SK-N-SH treated with all-trans-retinoic acid at 6 μM for 48 hours (cell line): ENCODE data around the gene GPANK1.

Experiments used
- BACH2 ChIP-seq: fragments of 250-450 bp; sonication (Bioruptor Pico); IDR thresholded peaks from 2 replicates; pipeline ENCODE4 v1.9.0; 2021; ENCODE audit warnings: mild to moderate bottlenecking, borderline replicate concordance
- CREB5 ChIP-seq: fragments of 250-450 bp; sonication (Bioruptor Pico); IDR thresholded peaks from 2 replicates; pipeline ENCODE4 v1.5.1; 2020; ENCODE audit warnings: low read depth, mild to moderate bottlenecking, moderate library complexity
- CSRNP3 ChIP-seq: fragments of 250-450 bp; sonication (Bioruptor Pico); IDR thresholded peaks from 2 replicates; pipeline ENCODE4 v1.5.1; 2021; ENCODE audit warnings: mild to moderate bottlenecking, moderate library complexity
- ESRRG ChIP-seq: fragments of 250-450 bp; sonication (Bioruptor Pico); IDR thresholded peaks from 2 replicates; pipeline ENCODE4 v1.6.1; 2021; ENCODE audit warnings: mild to moderate bottlenecking
- GLIS3 ChIP-seq: fragments of 250-450 bp; sonication (Bioruptor Pico); IDR thresholded peaks from 2 replicates; pipeline ENCODE4 v1.5.0; 2020; ENCODE audit warnings: mild to moderate bottlenecking, moderate library complexity
- OSR1 ChIP-seq: fragments of 250-450 bp; sonication (Bioruptor Pico); IDR thresholded peaks from 2 replicates; pipeline ENCODE4 v1.8.0; 2022; ENCODE audit warnings: moderate library complexity, mild to moderate bottlenecking, inconsistent platforms
- PATZ1 ChIP-seq: fragments of 250-450 bp; sonication (Bioruptor Pico); IDR thresholded peaks from 2 replicates; pipeline ENCODE4 v1.8.0; 2020; ENCODE audit warnings: mild to moderate bottlenecking, moderate library complexity, borderline replicate concordance
- TCF4 ChIP-seq: fragments of 250-450 bp; sonication (Bioruptor Pico); IDR thresholded peaks from 2 replicates; pipeline ENCODE4 v1.8.0; 2021; ENCODE audit warnings: mild to moderate bottlenecking, moderate library complexity, borderline replicate concordance
- TOX ChIP-seq: fragments of 250-450 bp; sonication (Bioruptor Pico); IDR thresholded peaks from 2 replicates; pipeline ENCODE4 v1.8.0; 2021; ENCODE audit warnings: mild to moderate bottlenecking, moderate library complexity, borderline replicate concordance
- TSHZ2 ChIP-seq: fragments of 250-450 bp; sonication (Bioruptor Pico); IDR thresholded peaks from 2 replicates; pipeline ENCODE4 v1.5.0; 2020; ENCODE audit warnings: mild to moderate bottlenecking, moderate library complexity
- ZC3H10 ChIP-seq: fragments of 250-450 bp; sonication (Bioruptor Pico); IDR thresholded peaks from 2 replicates; pipeline ENCODE4 v1.5.1; 2021; ENCODE audit warnings: mild to moderate bottlenecking, moderate library complexity
- ZFP3 ChIP-seq: fragments of 250-450 bp; sonication (Bioruptor Pico); IDR thresholded peaks from 2 replicates; pipeline ENCODE4 v1.5.0; 2020; ENCODE audit warnings: mild to moderate bottlenecking, moderate library complexity

- TF ChIP-seq TOX (CRISPR knock-in tag) (no peak), TCF4 (no peak), ESRRG (CRISPR knock-in tag) (no peak), ZC3H10 (CRISPR knock-in tag) (no peak), BACH2 (CRISPR knock-in tag) (no peak), GLIS3 (CRISPR knock-in tag) (no peak), ZFP3 (no peak), CREB5 (CRISPR knock-in tag) (no peak), OSR1 (no peak), PATZ1 (CRISPR knock-in tag) (no peak), TSHZ2 (CRISPR knock-in tag) (no peak), CSRNP3 (CRISPR knock-in tag) (no peak)
These were observed 2.6 kb downstream of the GPANK1 start for GRCh38 chr6:31662124-31662723.
